GM19023 (cell line): ENCODE results near the gene ODF4.
"Not testable (repeated sequence)": the region's sequence is repeated elsewhere in the genome, so short reads cannot be mapped to it uniquely, and the experiment has no call there.

Experiments used
- ATAC-seq: cut with Tn5 transposase; IDR thresholded peaks from one replicate; pipeline ENCODE4 v1.9.1; 2021; ENCODE audit warnings: mild to moderate bottlenecking, moderate library complexity; ENCODE audit not compliant: unreplicated experiment

Gene ODF4

GRCh38 chr17:8324923-8325322 lies 14.7 kb upstream of the ODF4 start:
- no peak for ATAC-seq

- no peak for ATAC-seq
These were observed 12.9 kb upstream of the ODF4 start for GRCh38 chr17:8326511-8327302.

- no peak for ATAC-seq
These were observed 12.4 kb upstream of the ODF4 start for GRCh38 chr17:8327303-8327649.

GRCh38 chr17:8332128-8332527 lies 7.5 kb upstream of the ODF4 start:
- no peak for ATAC-seq

GRCh38 chr17:8332688-8333087 lies 7.0 kb upstream of the ODF4 start:
- ATAC-seq = no peak

- ATAC-seq = no peak
These were observed 6.4 kb upstream of the ODF4 start for GRCh38 chr17:8333281-8333680.

- no peak for ATAC-seq
These were observed 1.6 kb upstream of the ODF4 start for GRCh38 chr17:8337802-8338752.

- no peak for ATAC-seq
These were observed 893 bp upstream of the ODF4 start for GRCh38 chr17:8338753-8339140.

GRCh38 chr17:8341456-8341855 lies 1.8 kb downstream of the ODF4 start:
- no peak for ATAC-seq

GRCh38 chr17:8345052-8345690 lies 5.5 kb downstream of the ODF4 start:
- no peak for ATAC-seq

- ATAC-seq = no peak
These were observed 6.5 kb downstream of the ODF4 start for GRCh38 chr17:8345951-8346665.

GRCh38 chr17:8347001-8347400 lies 7.4 kb downstream of the ODF4 start:
- ATAC-seq = not testable (repeated sequence)

- no peak for ATAC-seq
These were observed 10.7 kb downstream of the ODF4 start for GRCh38 chr17:8350339-8350738.

GRCh38 chr17:8353736-8354135 lies 14.1 kb downstream of the ODF4 start:
- ATAC-seq = no peak

- ATAC-seq = no peak
These were observed 14.6 kb downstream of the ODF4 start for GRCh38 chr17:8354236-8354635.

GRCh38 chr17:8357910-8358309 lies 18.3 kb downstream of the ODF4 start:
- no peak for ATAC-seq

- ATAC-seq = no peak
These were observed 20.1 kb downstream of the ODF4 start for GRCh38 chr17:8359769-8360168.

- no peak for ATAC-seq
These were observed 20.6 kb downstream of the ODF4 start for GRCh38 chr17:8360260-8360659.

- ATAC-seq = no peak
These were observed 21.1 kb downstream of the ODF4 start for GRCh38 chr17:8360751-8361150.

GRCh38 chr17:8362651-8363332 lies 23.2 kb downstream of the ODF4 start:
- ATAC-seq = no peak
